NCI-H69 (cell line): ENCODE data around the gene RBM17.
"Not testable (repeated sequence)": the region's sequence is repeated elsewhere in the genome, so short reads cannot be mapped to it uniquely, and the experiment has no call there.

Experiments used
- DNase-seq: peaks from one replicate; lab custom pipeline; 2025; lab: John Stamatoyannopoulos, UW

The RBM17 gene

GRCh38 chr10:6088721-6089333 is at the start of gene RBM17:
TSS of gene RBM17 (plus strand) at chr10:6089034. CDS start at chr10:6097066, 8,032 bp downstream.
- DNase-seq = peak; percentile 93

- DNase-seq = no peak
Observed at GRCh38 chr10:6039711-6040110, 49.1 kb upstream of the RBM17 start.

GRCh38 chr10:6040205-6040604 is 48.6 kb upstream of the RBM17 start:
- no peak for DNase-seq

- not testable (repeated sequence) for DNase-seq
Observed at GRCh38 chr10:6043377-6043776, 45.5 kb upstream of the RBM17 start.

- no peak for DNase-seq
Observed at GRCh38 chr10:6044060-6044459, 44.8 kb upstream of the RBM17 start.

- no peak for DNase-seq
Observed at GRCh38 chr10:6044751-6045313, 44.0 kb upstream of the RBM17 start.

GRCh38 chr10:6045314-6045848 is 43.5 kb upstream of the RBM17 start:
- DNase-seq = no peak

GRCh38 chr10:6045878-6046772 is 42.7 kb upstream of the RBM17 start:
- no peak for DNase-seq

- no peak for DNase-seq
Observed at GRCh38 chr10:6046773-6047611, 41.8 kb upstream of the RBM17 start.

- DNase-seq = no peak
Observed at GRCh38 chr10:6047847-6048246, 41.0 kb upstream of the RBM17 start.

GRCh38 chr10:6048281-6049030 is 40.4 kb upstream of the RBM17 start:
- no peak for DNase-seq

- no peak for DNase-seq
Observed at GRCh38 chr10:6049031-6049400, 39.8 kb upstream of the RBM17 start.

- DNase-seq = peak; percentile 10
Observed at GRCh38 chr10:6050801-6051445, 37.9 kb upstream of the RBM17 start.

GRCh38 chr10:6052247-6053221 is 36.3 kb upstream of the RBM17 start:
- DNase-seq = no peak

GRCh38 chr10:6053303-6053702 is 35.5 kb upstream of the RBM17 start:
- DNase-seq = no peak

GRCh38 chr10:6053816-6054631 is 34.8 kb upstream of the RBM17 start:
- peak; percentile 26 for DNase-seq

- no peak for DNase-seq
Observed at GRCh38 chr10:6054884-6055283, 34.0 kb upstream of the RBM17 start.

- DNase-seq = no peak
Observed at GRCh38 chr10:6055929-6056328, 32.9 kb upstream of the RBM17 start.
